GM19023 (cell line): ENCODE data around the gene CKMT2.

ENCODE experiments used
- ATAC-seq: cut with Tn5 transposase; IDR thresholded peaks from one replicate; pipeline ENCODE4 v1.9.1; 2021; ENCODE audit warnings: mild to moderate bottlenecking, moderate library complexity; ENCODE audit not compliant: unreplicated experiment

CKMT2 gene

GRCh38 chr5:81214848-81215247, 18.3 kb upstream of the CKMT2 start:
- no peak for ATAC-seq

- ATAC-seq, result no peak
These were observed 17.0 kb upstream of the CKMT2 start for GRCh38 chr5:81216152-81216551.

- no peak for ATAC-seq
These were observed 13.7 kb upstream of the CKMT2 start for GRCh38 chr5:81219389-81219788.

GRCh38 chr5:81222285-81222684, 10.8 kb upstream of the CKMT2 start:
- ATAC-seq, result no peak

GRCh38 chr5:81225463-81225862, 7.7 kb upstream of the CKMT2 start:
- ATAC-seq, result no peak

- ATAC-seq, result no peak
These were observed 6.8 kb upstream of the CKMT2 start for GRCh38 chr5:81226286-81226685.

DNA sequence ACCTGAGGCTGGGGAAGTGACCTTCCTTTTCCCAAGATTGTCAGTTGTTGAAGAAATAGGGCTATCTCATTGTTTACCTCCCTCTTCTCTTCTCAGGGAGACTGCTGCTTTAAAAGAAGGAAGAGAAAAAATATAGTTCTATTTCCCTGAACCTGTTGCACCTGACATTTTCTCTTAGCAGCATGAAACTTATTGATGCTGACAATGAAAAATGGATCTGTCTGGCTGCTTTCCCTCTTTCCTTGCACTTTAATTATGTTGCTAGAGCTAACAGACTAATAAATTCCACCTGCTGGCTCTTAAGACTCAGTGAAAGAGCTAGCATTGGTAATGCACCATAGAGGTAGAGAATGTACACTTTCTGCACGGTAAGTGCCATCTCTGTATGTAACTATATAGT, 6.2 kb upstream of the CKMT2 start:
- ATAC-seq, result no peak

GRCh38 chr5:81228084-81228483, 5.0 kb upstream of the CKMT2 start:
- no peak for ATAC-seq

DNA sequence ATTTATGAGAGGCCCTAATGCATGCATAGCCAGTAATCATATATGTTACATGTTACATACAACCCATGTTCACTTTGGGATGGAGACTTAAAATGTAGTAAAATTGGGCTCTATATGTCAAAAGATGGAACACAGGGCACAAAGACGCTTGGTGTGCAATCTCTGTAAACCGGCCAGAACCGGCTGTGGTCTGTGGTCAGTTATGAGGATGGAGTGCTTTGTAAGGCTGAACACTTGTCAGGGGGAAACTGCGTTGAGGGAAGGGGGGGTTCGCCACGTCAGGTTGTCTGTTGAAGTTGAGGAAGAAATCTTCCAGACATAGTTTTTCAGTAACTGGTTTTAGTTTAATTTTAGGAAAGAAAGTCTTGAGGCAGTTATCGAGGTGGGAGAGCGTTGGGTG, 2.7 kb upstream of the CKMT2 start:
- ATAC-seq, result no peak

- no peak for ATAC-seq
These were observed 550 bp upstream of the CKMT2 start for GRCh38 chr5:81232464-81233079.

DNA sequence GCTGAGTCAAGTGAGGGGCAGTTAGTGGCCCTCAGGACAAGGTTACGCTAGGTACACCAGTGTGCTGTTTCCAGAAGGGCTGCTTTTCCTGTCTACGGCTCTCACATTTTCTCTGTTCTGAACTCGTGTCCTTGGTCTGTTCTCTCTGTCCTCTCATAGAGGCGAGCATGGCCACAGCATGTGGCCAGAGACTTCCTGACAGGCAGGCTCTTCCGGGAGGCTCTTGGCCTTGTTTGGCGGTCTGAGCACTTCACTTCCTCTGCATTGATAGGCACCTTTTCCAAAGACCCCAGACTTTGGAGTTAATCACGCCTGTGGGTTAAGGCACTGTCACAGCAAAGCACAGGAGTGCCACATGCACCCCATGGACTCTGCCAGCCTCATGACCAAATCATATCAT, 1.2 kb downstream of the CKMT2 start:
- ATAC-seq, result no peak

- ATAC-seq, result no peak
These were observed 1.7 kb downstream of the CKMT2 start for GRCh38 chr5:81234801-81235200.

DNA sequence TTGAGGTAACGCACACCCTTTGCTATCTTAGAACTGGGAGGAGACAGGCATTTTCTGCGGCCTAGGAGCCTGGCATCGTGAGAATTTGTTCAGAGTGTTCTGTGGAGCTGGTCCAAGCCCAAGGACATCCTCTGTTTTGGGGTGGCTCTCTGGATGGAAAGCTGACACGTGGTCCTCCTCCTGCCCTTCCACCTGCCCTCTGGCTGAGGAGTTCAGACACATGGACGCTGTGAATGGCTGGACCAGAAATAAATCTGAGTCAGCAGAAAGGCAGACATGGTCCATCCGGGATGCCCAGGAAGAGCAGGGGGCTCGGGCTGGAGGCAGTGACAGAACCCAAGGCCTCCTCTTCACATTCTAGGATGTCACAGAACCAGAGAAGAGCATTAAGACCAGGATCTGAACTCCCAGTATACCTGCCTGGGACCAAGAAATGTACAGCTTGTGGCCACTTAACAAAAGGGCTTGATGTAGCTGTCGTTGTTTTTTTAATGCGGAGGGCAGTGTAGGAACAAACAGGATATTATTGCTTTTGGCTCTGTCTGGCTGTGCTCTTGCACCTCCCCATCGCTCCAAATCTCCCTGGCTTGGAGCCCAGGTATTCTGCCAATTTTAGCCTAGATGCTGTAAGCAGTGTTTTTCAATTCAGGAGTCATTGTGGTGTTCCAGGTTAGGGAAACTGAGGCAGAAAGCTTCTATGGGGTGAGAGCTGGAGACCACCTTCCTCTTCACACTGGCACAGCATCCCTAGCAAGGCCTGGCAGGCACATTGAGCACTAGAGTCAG, 2.4 kb downstream of the CKMT2 start:
- ATAC-seq, result no peak

- no peak for ATAC-seq
These were observed 5.3 kb downstream of the CKMT2 start for GRCh38 chr5:81238460-81238859.

DNA sequence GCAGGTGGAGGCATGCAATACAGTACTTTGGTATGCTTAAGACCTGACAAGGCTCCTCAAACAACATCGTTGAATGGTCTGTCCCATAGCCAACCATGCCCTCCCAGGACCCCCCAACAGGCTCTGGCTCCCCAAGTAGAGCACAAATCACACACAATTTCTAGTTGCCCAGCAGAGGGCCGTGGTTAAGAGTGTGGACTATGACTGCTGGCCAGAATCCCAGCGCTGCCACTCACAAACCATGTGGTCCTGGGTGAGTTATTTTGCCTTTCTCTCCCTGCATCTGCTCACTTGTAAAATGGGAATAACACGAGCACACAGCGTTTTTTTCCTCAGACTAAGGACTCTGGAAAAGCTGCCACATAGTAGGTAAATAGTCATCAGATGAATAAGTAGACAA, 6.5 kb downstream of the CKMT2 start:
- ATAC-seq, result no peak

- no peak for ATAC-seq
These were observed 7.9 kb downstream of the CKMT2 start for GRCh38 chr5:81241001-81241400.

GRCh38 chr5:81241961-81242648, 9.0 kb downstream of the CKMT2 start:
- ATAC-seq, result no peak

GRCh38 chr5:81242906-81243436, 9.8 kb downstream of the CKMT2 start:
- no peak for ATAC-seq

DNA sequence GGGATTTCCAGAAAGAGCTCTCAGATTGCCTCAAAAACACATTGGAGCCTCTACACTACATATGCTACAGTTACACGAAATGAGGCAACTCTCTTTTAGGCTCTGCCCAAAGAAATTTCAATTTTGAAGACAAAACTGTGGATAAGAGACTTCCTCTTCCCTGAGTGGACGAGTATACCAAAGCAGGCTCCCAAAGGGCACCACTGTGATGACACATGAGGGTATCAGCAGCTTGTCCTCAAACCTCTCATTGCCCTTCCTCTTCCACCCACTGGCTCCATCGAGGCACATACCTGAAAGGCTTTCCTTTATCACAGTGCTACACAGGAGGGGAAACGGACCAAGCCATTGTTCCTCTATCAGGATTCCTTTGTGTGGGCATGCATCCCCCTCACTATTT, 11.3 kb downstream of the CKMT2 start:
- ATAC-seq, result no peak

GRCh38 chr5:81245871-81246235, 12.7 kb downstream of the CKMT2 start:
- no peak for ATAC-seq

DNA sequence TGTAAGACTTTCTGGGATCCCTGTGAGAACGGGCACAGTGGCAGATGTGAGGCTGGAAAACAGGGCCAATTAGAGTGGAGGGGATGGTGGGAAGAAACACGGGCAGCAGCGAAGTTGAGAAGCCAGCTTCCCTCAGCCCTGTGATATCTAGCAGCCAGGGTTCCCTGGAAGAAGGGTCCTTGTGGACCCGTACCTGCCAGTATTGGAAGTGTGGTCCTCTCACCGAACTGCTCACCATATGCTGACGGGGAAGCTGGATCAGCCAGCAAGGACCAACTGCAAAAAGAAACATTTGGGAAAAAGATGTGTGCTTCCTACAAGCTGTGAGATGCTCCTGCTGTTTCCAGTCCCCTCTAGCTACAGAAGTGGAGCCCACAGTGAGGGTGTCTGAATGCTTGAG, 13.6 kb downstream of the CKMT2 start:
- ATAC-seq, result no peak

DNA sequence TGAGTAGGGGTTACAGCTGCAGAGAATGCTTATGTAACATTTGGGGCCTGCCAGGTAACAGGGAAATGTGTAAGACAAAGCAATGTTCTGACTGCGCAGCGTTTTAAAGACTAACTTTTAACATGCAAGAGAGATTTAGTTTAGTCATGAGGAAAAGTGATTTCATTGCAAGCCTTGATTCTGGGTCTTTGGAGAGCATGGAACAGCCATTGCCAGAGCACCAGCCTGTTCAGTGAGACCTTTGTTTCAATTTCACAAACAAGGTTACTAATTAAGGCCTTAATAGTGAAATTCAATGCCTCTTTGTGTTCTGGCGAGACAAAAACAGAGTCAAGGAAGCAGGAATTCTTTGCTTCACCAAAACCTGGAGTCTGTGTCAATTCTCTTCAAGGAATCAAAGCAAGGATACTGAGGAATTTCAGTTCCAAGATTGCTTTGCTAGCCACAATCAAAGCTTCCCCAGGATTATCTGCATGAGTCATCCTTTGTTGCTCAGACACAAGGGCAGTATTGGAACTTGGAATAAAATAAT, 14.4 kb downstream of the CKMT2 start:
- no peak for ATAC-seq
